OCI-LY3 (cell line): ENCODE results near the gene RFC4.

Experiments used
- H2AFZ ChIP-seq: fragments of 200-600, 300-600 bp; shearing (Covaris generic); 2 replicates; pipeline ENCODE4 v1.6.0; 2014; ENCODE audit warnings: antibody characterized with exemption, low read depth, low read length
- H3K27ac ChIP-seq: fragments of 200-600, 300-600 bp; sonication (generic); 2 replicates; pipeline ENCODE4 v1.5.1; 2014; ENCODE audit warnings: mild to moderate bottlenecking, low read length, moderate library complexity, mixed read lengths
- H3K27me3 ChIP-seq: fragments of 200-600, 300-600 bp; sonication (generic); 2 replicates; pipeline ENCODE4 v1.6.1; 2014; ENCODE audit warnings: low read depth, low read length, mixed read lengths
- H3K36me3 ChIP-seq: fragments of 200-600, 300-600 bp; sonication (generic); replicated peaks from 2 replicates; pipeline ENCODE3; 2014; ENCODE audit warnings: low read depth, low read length, mixed read lengths
- H3K4me1 ChIP-seq: fragments of 300-600, 200-600 bp; sonication (generic); 2 replicates; pipeline ENCODE4 v1.6.1; 2014; ENCODE audit warnings: low read length, mixed read lengths
- H3K4me2 ChIP-seq: fragments of 200-600, 300-600 bp; sonication (generic); 2 replicates; pipeline ENCODE4 v1.6.1; 2014; ENCODE audit warnings: low read length, mixed read lengths
- H3K4me3 ChIP-seq: fragments of 300-600, 200-600 bp; sonication (generic); 2 replicates; pipeline ENCODE4 v1.5.1; 2014; ENCODE audit warnings: antibody characterized with exemption, mild to moderate bottlenecking, low read length, moderate library complexity
- H3K79me2 ChIP-seq: fragments of 300-600, 200-600 bp; shearing (Covaris generic); 2 replicates; pipeline ENCODE4 v1.6.1; 2014; ENCODE audit warnings: mild to moderate bottlenecking, low read length, mixed read lengths
- H3K9ac ChIP-seq: fragments of 300-600, 200-600 bp; shearing (Covaris generic); 2 replicates; pipeline ENCODE4 v1.6.0; 2014; ENCODE audit warnings: mild to moderate bottlenecking, low read length, moderate library complexity
- H3K9me3 ChIP-seq: fragments of 200-600, 300-600 bp; shearing (Covaris generic); 2 replicates; pipeline ENCODE4 v1.6.1; 2014; ENCODE audit warnings: low read length, mixed read lengths; ENCODE audit not compliant: insufficient read depth
- H4K20me1 ChIP-seq: fragments of 200-600, 300-600 bp; sonication (generic); 2 replicates; pipeline ENCODE4 v1.6.1; 2016; ENCODE audit warnings: low read length, mixed read lengths; ENCODE audit not compliant: insufficient read depth
- CTCF ChIP-seq: fragments of 200-600, 300-600 bp; sonication (generic); IDR thresholded peaks from 2 replicates; pipeline ENCODE4 v1.5.1; 2014; ENCODE audit warnings: antibody characterized with exemption, low read length, low read depth
- EZH2phosphoT487 ChIP-seq: fragments of 200-600 bp; shearing (Covaris generic); IDR thresholded peaks from 2 replicates; pipeline ENCODE4 v1.6.1; 2018; ENCODE audit warnings: antibody characterized with exemption, mixed run types, low read depth

Gene RFC4

GRCh38 chr3:186843039-186843432, 36.8 kb upstream of the RFC4 start:
- H3K4me3 ChIP-seq: no peak overlapping the region
- no peak overlapping the region for H3K4me2 ChIP-seq
- H3K9me3 ChIP-seq: no peaks in the 10 kb centered on the region
- H2AFZ ChIP-seq: no peak overlapping the region
- H3K27ac ChIP-seq: no peak overlapping the region
- TF ChIP-seq CTCF: no peak
- TF ChIP-seq EZH2phosphoT487: no peak
- H3K4me1 ChIP-seq: peaks cover 6% of the 10 kb centered on the region; the same call in 1 of the 2 replicates
- H3K27me3 ChIP-seq: peaks cover 19% of the 10 kb centered on the region
- H3K79me2 ChIP-seq: no peaks in the 10 kb centered on the region
- no peaks in the 10 kb centered on the region for H4K20me1 ChIP-seq
- no peak overlapping the region for H3K9ac ChIP-seq
- H3K36me3 ChIP-seq: no peaks in the 10 kb centered on the region

- peaks cover 6% of the 10 kb centered on the region; the same call in 1 of the 2 replicates for H3K4me1 ChIP-seq
- no peak within 1 kb of the TSS for H2AFZ ChIP-seq
- H3K27ac ChIP-seq: no peak within 1 kb of the TSS
- TF ChIP-seq CTCF (no peak), EZH2phosphoT487 (no peak)
- H3K9me3 ChIP-seq: no peaks in the 10 kb centered on the region
- no peak within 1 kb of the TSS for H3K9ac ChIP-seq
- no peaks in the 10 kb centered on the region for H3K79me2 ChIP-seq
- no peak within 1 kb of the TSS for H3K4me2 ChIP-seq
- no peaks in the 10 kb centered on the region for H3K36me3 ChIP-seq
- no peaks in the 10 kb centered on the region for H4K20me1 ChIP-seq
- no peak within 1 kb of the TSS for H3K4me3 ChIP-seq
- H3K27me3 ChIP-seq: peaks cover 19% of the 10 kb centered on the region
Measured at GRCh38 chr3:186842426-186843038, 36.2 kb upstream of the RFC4 start, which contains the start of gene ADIPOQ. Gene ADIPOQ (plus strand): TSS chr3:186842710. CDS start chr3:186853059, 10,349 bp downstream.

GRCh38 chr3:186841620-186842019, 35.3 kb upstream of the RFC4 start:
- Histone ChIP-seq H2AFZ (no peak overlapping the region), H3K27ac (no peak overlapping the region), H3K36me3 (no peaks in the 10 kb centered on the region), H3K9ac (no peak overlapping the region), H3K4me3 (no peak overlapping the region), H3K79me2 (no peaks in the 10 kb centered on the region), H4K20me1 (no peaks in the 10 kb centered on the region), H3K27me3 (peaks cover 13% of the 10 kb centered on the region), H3K9me3 (no peaks in the 10 kb centered on the region), H3K4me1 (peaks cover 6% of the 10 kb centered on the region; the same call in 1 of the 2 replicates), H3K4me2 (no peak overlapping the region)
- no peak for TF ChIP-seq EZH2phosphoT487

- Histone ChIP-seq H3K9ac (no peak overlapping the region), H4K20me1 (no peaks in the 10 kb centered on the region), H3K9me3 (no peaks in the 10 kb centered on the region), H2AFZ (no peak overlapping the region), H3K27ac (no peak overlapping the region), H3K4me1 (peaks cover 6% of the 10 kb centered on the region; the same call in 1 of the 2 replicates), H3K36me3 (no peaks in the 10 kb centered on the region), H3K27me3 (peaks cover 6% of the 10 kb centered on the region), H3K4me3 (no peak overlapping the region), H3K4me2 (no peak overlapping the region), H3K79me2 (no peaks in the 10 kb centered on the region)
- TF ChIP-seq CTCF (no peak), EZH2phosphoT487 (no peak)
Measured at GRCh38 chr3:186839874-186840641, 33.8 kb upstream of the RFC4 start.
